Right atrium auricular region (tissue), 2 donors: ENCODE data around the gene MRGPRD. TPM values are rescaled to one million over a fixed set of nuclear protein-coding genes. Genes with fewer than 3 reads are reported as not detected.

Source experiments
- DNase-seq: peaks from one replicate; pipeline ENCODE4 v3.0.0-alpha.2; 2019; ENCODE audit warnings: low spot score
- H3K27ac ChIP-seq, 2 donors: fragments of 200-600 bp; sonication (generic); 1 replicate in 1 of 2; 2 replicates in 1 of 2; pipeline ENCODE4 v1.5.1; 2016 to 2019
- H3K27me3 ChIP-seq, 2 donors: fragments of 200-600 bp; sonication (generic); one replicate each; pipeline versions ENCODE4 v1.5.1 to v1.6.0; 2017 to 2019
- H3K36me3 ChIP-seq: fragments of 200-600 bp; sonication (generic); one replicate; pipeline ENCODE4 v1.5.1; 2016
- H3K4me1 ChIP-seq, 2 donors: fragments of 200-600 bp; sonication (generic); one replicate each; pipeline versions ENCODE4 v1.5.1 to v1.6.0; 2017 to 2019
- H3K4me3 ChIP-seq, 2 donors: fragments of 200-600 bp; sonication (generic); 1 replicate in 1 of 2; 2 replicates in 1 of 2; pipeline ENCODE4 v1.5.1; 2017 to 2019; ENCODE audit warnings: mild to moderate bottlenecking in 1 of 2, moderate library complexity in 1 of 2
- H3K9me3 ChIP-seq, 2 donors: fragments of 200-600 bp; sonication (generic); one replicate each; pipeline ENCODE4 v1.5.1; 2019
- CTCF ChIP-seq, 2 donors: fragments of 200-600 bp; sonication (generic); IDR thresholded peaks; one replicate each; pipeline ENCODE4 v1.5.1; 2019; ENCODE audit warnings: antibody characterized with exemption in 2 of 2
- total RNA-seq, 2 donors: library from RNA; depleted of rRNA; stranded (reverse); fragments of >200 nt; gene quantifications; one replicate each; pipeline ENCODE4 v1.1.0, GENCODE V29; 2016

The MRGPRD gene
- total RNA-seq, 2 donors from 2014 or later = not detected

DNA sequence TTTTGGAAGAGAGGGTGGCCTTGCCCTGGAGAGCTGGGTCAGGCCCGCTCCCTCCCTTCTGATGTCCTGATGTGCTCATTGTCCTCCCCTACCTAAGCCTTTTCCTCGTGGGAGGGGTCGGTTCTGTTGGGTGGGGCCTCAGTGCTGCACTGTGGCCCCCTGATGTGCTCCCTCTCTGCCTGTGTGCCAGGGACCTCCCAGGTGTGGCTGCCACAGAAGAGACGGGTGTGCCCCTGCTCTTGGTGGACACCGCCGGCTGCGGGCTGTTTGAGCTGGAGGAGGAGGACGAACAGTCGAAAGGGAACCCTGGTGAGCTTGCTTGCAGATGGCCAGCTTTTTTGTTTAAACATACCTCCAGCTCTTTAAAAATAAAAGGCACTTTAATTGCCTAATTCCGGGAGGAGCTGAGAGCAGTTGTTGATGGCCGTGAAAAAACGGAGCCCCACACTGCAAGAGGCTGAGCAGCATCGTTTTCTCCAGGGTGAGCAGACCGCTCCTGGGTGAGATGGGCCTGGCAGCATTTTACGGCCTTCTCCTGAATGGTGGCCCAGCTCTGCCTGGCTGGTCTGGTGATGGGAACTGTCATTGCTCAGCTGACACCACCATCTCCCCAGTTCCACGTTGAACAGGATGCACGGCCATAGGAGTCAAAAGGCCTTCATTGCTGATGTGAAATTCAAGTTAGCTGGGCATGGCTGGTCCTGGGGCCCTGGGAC lies 47.0 kb downstream of the MRGPRD start:
- Histone ChIP-seq H3K4me3 (no peak overlapping the region), H3K36me3 (peaks cover 73% of the 10 kb centered on the region), H3K9me3 (no peaks in the 10 kb centered on the region), H3K27ac (no peak overlapping the region), H3K4me1 (peaks cover 0 to 5% of the 10 kb centered on the region in 2 donors), H3K27me3 (no peaks in the 10 kb centered on the region)
- TF ChIP-seq CTCF (IDR thresholded peaks at IDR 0.05) = no peak
- no peak for DNase-seq

DNA sequence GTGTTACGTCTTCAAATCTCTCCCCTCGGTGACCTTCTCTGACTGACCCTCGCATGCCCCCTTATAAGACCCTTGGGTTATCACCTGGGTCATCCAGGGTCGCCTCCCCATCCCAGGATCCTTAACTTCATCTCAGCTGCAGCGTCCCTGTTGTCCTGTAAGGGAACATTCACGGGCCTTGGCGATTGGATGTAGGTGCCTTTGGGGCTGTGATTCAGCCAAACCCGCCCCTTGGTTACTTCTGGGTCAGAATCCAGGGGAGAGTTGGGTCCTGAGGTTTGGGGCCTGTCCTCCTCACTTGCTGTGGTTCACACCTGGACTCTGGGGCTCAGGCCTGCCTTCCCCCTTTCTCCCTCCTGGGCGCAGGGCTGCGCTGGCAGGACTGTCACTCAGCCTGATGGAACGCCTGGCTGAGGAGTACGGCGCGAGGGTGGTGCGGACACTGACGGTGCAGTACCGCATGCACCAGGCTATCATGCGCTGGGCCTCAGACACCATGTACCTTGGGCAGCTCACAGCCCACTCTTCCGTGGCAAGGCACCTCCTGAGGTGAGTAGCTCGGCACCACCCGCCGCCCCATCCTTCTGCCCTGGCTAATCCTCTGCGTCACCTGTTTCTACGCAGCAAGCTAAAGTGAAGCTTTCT lies 47.7 kb downstream of the MRGPRD start:
- TF ChIP-seq CTCF (IDR thresholded peaks at IDR 0.05) = no peak
- Histone ChIP-seq H3K36me3 (peaks cover 66% of the 10 kb centered on the region), H3K9me3 (no peaks in the 10 kb centered on the region), H3K4me3 (no peak overlapping the region), H3K4me1 (peaks cover 0 to 12% of the 10 kb centered on the region in 2 donors), H3K27ac (no peak overlapping the region), H3K27me3 (no peaks in the 10 kb centered on the region)
- DNase-seq = no peak

- peaks cover 59% of the 10 kb centered on the region for H3K36me3 ChIP-seq
- no peak overlapping the region for H3K27ac ChIP-seq
- DNase-seq = no peak
- no peaks in the 10 kb centered on the region for H3K27me3 ChIP-seq
- TF ChIP-seq CTCF (IDR thresholded peaks at IDR 0.05) = no peak
- H3K4me3 ChIP-seq = no peak overlapping the region
- no peaks in the 10 kb centered on the region for H3K9me3 ChIP-seq
- peaks cover 0 to 19% of the 10 kb centered on the region in 2 donors for H3K4me1 ChIP-seq
These were observed 48.4 kb downstream of the MRGPRD start for GRCh38 chr11:68932358-68932757.

DNA sequence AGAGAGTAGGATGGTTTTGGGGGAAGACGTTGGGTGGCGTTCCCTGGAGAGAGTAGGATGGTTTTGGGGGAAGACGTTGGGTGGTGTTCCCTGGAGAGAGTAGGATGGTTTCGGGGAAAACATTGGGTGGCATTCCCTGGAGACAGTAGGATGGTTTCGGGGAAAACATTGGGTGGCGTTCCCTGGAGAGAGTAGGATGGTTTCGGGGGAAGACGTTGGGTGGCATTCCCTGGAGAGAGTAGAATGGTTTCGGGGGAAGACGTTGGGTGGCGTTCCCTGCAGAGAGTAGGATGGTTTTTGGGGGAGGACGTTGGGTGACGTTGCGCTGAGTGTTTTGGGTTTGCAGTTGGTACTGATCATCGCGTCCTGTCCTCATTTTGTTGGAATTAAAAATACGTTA lies 48.9 kb downstream of the MRGPRD start:
- Histone ChIP-seq H3K4me3 (no peak overlapping the region), H3K36me3 (peaks cover 59% of the 10 kb centered on the region), H3K27me3 (no peaks in the 10 kb centered on the region), H3K9me3 (no peaks in the 10 kb centered on the region), H3K27ac (no peak overlapping the region), H3K4me1 (peaks cover 0 to 20% of the 10 kb centered on the region in 2 donors)
- no peak for DNase-seq
- TF ChIP-seq CTCF (IDR thresholded peaks at IDR 0.05) = no peak

DNA sequence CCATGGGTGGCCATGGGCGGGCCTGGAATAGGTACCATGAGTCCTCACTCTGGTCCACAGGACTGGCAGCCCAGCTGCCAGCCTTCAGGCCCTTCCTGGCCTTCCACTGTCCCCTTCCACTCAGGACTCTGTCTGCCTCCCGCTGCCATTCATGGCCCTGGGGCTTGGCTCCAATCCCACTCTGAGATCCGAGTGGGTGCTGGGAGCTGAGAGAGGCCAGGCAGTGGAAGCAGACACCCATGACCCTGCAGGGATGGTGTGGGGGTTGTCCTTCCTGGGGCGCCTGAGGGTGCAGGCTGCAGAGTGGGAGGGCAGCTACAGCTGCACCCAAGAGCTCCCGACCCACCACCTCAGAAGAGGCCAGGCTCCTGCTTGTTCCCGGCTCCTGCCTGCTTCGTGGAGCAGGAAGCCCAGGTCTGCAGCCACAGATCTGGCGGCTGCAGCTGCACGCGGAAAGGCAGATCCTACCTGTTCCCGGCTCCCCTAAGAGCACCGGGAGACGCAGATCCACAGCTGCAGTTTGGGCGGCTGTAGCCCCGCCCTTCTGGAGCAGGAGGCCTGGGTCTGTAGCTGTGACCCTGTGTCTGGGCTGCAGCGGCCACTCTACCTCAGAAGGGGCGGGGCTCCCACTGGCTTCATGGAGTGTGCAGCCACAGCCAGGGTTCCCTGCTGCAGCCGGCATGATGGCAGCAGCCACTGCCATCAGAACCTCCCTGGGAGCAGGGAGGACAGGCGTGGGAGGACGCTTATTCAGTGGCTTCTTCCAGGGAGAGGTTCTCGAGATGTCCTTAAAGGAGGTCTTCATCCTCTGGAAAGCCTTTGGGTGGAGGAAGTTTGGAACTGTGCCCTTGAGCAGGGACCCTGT lies 49.6 kb downstream of the MRGPRD start:
- no peak overlapping the region for H3K4me3 ChIP-seq
- H3K27ac ChIP-seq = no peak overlapping the region
- no peaks in the 10 kb centered on the region for H3K27me3 ChIP-seq
- H3K4me1 ChIP-seq = peaks cover 0 to 20% of the 10 kb centered on the region in 2 donors
- no peak for DNase-seq
- TF ChIP-seq CTCF (IDR thresholded peaks at IDR 0.05) = no peak
- peaks cover 0 to 6% of the 10 kb centered on the region in 2 donors for H3K9me3 ChIP-seq
- H3K36me3 ChIP-seq = peaks cover 59% of the 10 kb centered on the region

Other genes starting within 250 kb of the MRGPRD start
- gene TESMIN, start 229.5 kb downstream of the MRGPRD start, total RNA-seq = under 1 TPM; 0.47 to 0.78 TPM
- 10 to 100 TPM; 53.1 to 56.3 TPM for gene CPT1A, start 139.1 kb downstream of the MRGPRD start, total RNA-seq
- 10 to 100 TPM; 63.2 to 87.3 TPM for gene MRPL21, start 77.2 kb downstream of the MRGPRD start, total RNA-seq
- 1 to 10 TPM; 8.5 to 8.8 TPM for gene IGHMBP2, start 77.1 kb downstream of the MRGPRD start, total RNA-seq
- 10 to 100 TPM; 10.8 to 17.6 TPM for gene MRGPRF, start 32.3 kb upstream of the MRGPRD start, total RNA-seq
- 1 to 10 TPM; 4.2 to 5.3 TPM for gene TPCN2, start 67.9 kb upstream of the MRGPRD start, total RNA-seq
- under 1 TPM in 1 of 2 donors, not detected in 1; 0.35 TPM for gene SMIM38, start 174.9 kb upstream of the MRGPRD start, total RNA-seq